Esophagus mucosa (tissue), 1 donor: ENCODE measurements around the gene ZFYVE1. TPM values are rescaled to one million over a fixed set of nuclear protein-coding genes. Genes with fewer than 3 reads are reported as not detected.
"Not testable (repeated sequence)": the region's sequence is repeated elsewhere in the genome, so short reads cannot be mapped to it uniquely, and the experiment has no call there.

Source experiments
- ATAC-seq: fragments of 200-7000 bp; cut with Tn5 transposase; one replicate; pipeline ENCODE4 v1.9.1; 2020
- total RNA-seq: library from RNA; stranded (reverse); gene quantifications from one replicate; pipeline ENCODE4 v1.2.4, GENCODE V29; 2023
- donor health status: DM: yes; HTN: yes; CAD: no.

ZFYVE1 gene
- total RNA-seq, 1 donor from 2014 or later: 10.7 TPM

- ATAC-seq: no peak
Measured at GRCh38 chr14:73003681-73004080, 23.2 kb downstream of the ZFYVE1 start.

- ATAC-seq: no peak
Measured at GRCh38 chr14:73000073-73000472, 26.8 kb downstream of the ZFYVE1 start.

- ATAC-seq: no peak
Measured at GRCh38 chr14:72999316-72999715, 27.6 kb downstream of the ZFYVE1 start.

- no peak for ATAC-seq
Measured at GRCh38 chr14:72998252-72998903, 28.5 kb downstream of the ZFYVE1 start.

- no peak for ATAC-seq
Measured at GRCh38 chr14:72996916-72997315, 30.0 kb downstream of the ZFYVE1 start.

GRCh38 chr14:72990171-72990570 is 36.7 kb downstream of the ZFYVE1 start:
- ATAC-seq: no peak

GRCh38 chr14:72986857-72987256 is 40.0 kb downstream of the ZFYVE1 start:
- ATAC-seq: no peak

GRCh38 chr14:72986214-72986613 is 40.7 kb downstream of the ZFYVE1 start:
- ATAC-seq: peak; percentile 70

- no peak for ATAC-seq
Measured at GRCh38 chr14:72982146-72982708, 44.7 kb downstream of the ZFYVE1 start.

GRCh38 chr14:72980863-72981262 is 46.0 kb downstream of the ZFYVE1 start:
- ATAC-seq: no peak

- ATAC-seq: no peak
Measured at GRCh38 chr14:72978856-72979255, 48.0 kb downstream of the ZFYVE1 start.

- no peak for ATAC-seq
Measured at GRCh38 chr14:72975770-72976169, 51.1 kb downstream of the ZFYVE1 start.

- no peak for ATAC-seq
Measured at GRCh38 chr14:72974661-72975060, 52.2 kb downstream of the ZFYVE1 start.

- peak; percentile 9 for ATAC-seq
Measured at GRCh38 chr14:72970824-72971434, 56.0 kb downstream of the ZFYVE1 start.

GRCh38 chr14:72970058-72970630 is 56.8 kb downstream of the ZFYVE1 start:
- ATAC-seq: no peak

GRCh38 chr14:72968316-72968715 is 58.6 kb downstream of the ZFYVE1 start:
- ATAC-seq: no peak

GRCh38 chr14:72966038-72966437 is 60.9 kb downstream of the ZFYVE1 start:
- ATAC-seq: no peak

GRCh38 chr14:72965249-72965648 is 61.7 kb downstream of the ZFYVE1 start:
- no peak for ATAC-seq

- ATAC-seq: peak; percentile 73
Measured at GRCh38 chr14:72962829-72963312, 64.0 kb downstream of the ZFYVE1 start.

- peak; percentile 21 for ATAC-seq
Measured at GRCh38 chr14:72962336-72962754, 64.6 kb downstream of the ZFYVE1 start.

- peak; percentile 50 for ATAC-seq
Measured at GRCh38 chr14:72961579-72962335, 65.1 kb downstream of the ZFYVE1 start.

GRCh38 chr14:72961016-72961415 is 65.9 kb downstream of the ZFYVE1 start:
- ATAC-seq: not testable (repeated sequence)

GRCh38 chr14:72958548-72958947 is 68.4 kb downstream of the ZFYVE1 start:
- ATAC-seq: no peak
